Caco-2 (cell line): ENCODE results near the gene KLK15. TPM values are rescaled to one million over a fixed set of nuclear protein-coding genes. Genes with fewer than 3 reads are reported as not detected.

Experiments used
- BruUV-seq: library from RNA; stranded (reverse); fragments of 400-500 nt; replicated peaks from 2 replicates; lab custom pipeline; 2021; lab: Mats Ljungman, UMichigan
- CTCF ChIA-PET: fragments of 300-600 bp; sonication (Branson Sonifier 250); formaldehyde crosslinking; loops from one replicate; lab custom pipeline; 2022; ENCODE audit warnings: antibody characterized with exemption; lab: Charles Lee
- POLR2A ChIA-PET: fragments of 300-600 bp; sonication (Branson Sonifier 250); formaldehyde crosslinking; loops from one replicate; lab custom pipeline; 2022; ENCODE audit warnings: antibody characterized with exemption; lab: Charles Lee
- DNase-seq, 2 experiments: peaks; one replicate each; pipeline versions ENCODE4 v3.0.0 to v3.0.0-alpha.2; 2020 to 2022
- H3K27me3 ChIP-seq: replicated peaks from 2 replicates; pipeline ENCODE4 v1.6.0; 2011; ENCODE audit warnings: low read length; ENCODE audit not compliant: control insufficient read depth, insufficient read depth
- H3K36me3 ChIP-seq: 2 replicates; pipeline ENCODE4 v1.5.1; 2011; ENCODE audit warnings: low read length; ENCODE audit not compliant: control insufficient read depth, insufficient read depth
- H3K4me1 ChIP-seq: fragments of 250-450 bp; sonication (Bioruptor Pico); 2 replicates; pipeline ENCODE4 v1.5.1; 2020; ENCODE audit warnings: mild to moderate bottlenecking
- H3K4me3 ChIP-seq: 2 replicates; pipeline ENCODE4 v1.5.1; 2011; ENCODE audit warnings: low read depth, mild to moderate bottlenecking, control low read depth, low read length
- H3K9me3 ChIP-seq: fragments of 250-450 bp; sonication (Bioruptor Pico); 2 replicates; pipeline ENCODE4 v1.5.1; 2020; ENCODE audit warnings: mild to moderate bottlenecking, moderate library complexity
- H3K27ac Mint-ChIP-seq: one replicate; pipeline ENCODE4 v1.8.0; 2022; ENCODE audit warnings: mixed read lengths; ENCODE audit not compliant: unreplicated experiment
- H3K27me3 Mint-ChIP-seq: one replicate; pipeline ENCODE4 v1.8.0; 2022; ENCODE audit warnings: mixed read lengths; ENCODE audit not compliant: insufficient read depth, unreplicated experiment
- H3K36me3 Mint-ChIP-seq: one replicate; pipeline ENCODE4 v1.8.0; 2022; ENCODE audit warnings: mild to moderate bottlenecking, mixed read lengths; ENCODE audit not compliant: insufficient read depth, unreplicated experiment
- H3K4me1 Mint-ChIP-seq: one replicate; pipeline ENCODE4 v1.8.0; 2022; ENCODE audit warnings: low read depth, mixed read lengths; ENCODE audit not compliant: unreplicated experiment
- H3K4me3 Mint-ChIP-seq: one replicate; pipeline ENCODE4 v1.8.0; 2022; ENCODE audit warnings: mild to moderate bottlenecking, moderate library complexity, mixed read lengths; ENCODE audit not compliant: unreplicated experiment
- H3K9me3 Mint-ChIP-seq: one replicate; pipeline ENCODE4 v1.8.0; 2022; ENCODE audit warnings: mixed read lengths; ENCODE audit not compliant: unreplicated experiment
- intact Hi-C: fragments of 100-400 bp; cut with micrococcal nuclease; formaldehyde crosslinking; loops from one replicate; pipeline ENCODE4 v1.10.0; 2022; ENCODE audit not compliant: unreplicated experiment
- total RNA-seq: library from RNA; stranded (reverse); gene quantifications from 2 replicates; pipeline ENCODE4 v1.2.3, GENCODE V29; 2022
- TF ChIP-seq, protein P1 (sequence below), 2 experiments: fragments of 200-600 bp in 1 of 2; IDR thresholded peaks; 1 replicate in 1 of 2; 2 replicates in 1 of 2; pipeline versions ENCODE4 v1.5.1 to v1.8.0; 2011 to 2022; ENCODE audit warnings: antibody characterized with exemption in 1 of 2, control low read depth in 1 of 2, inconsistent platforms in 1 of 2, low read depth in 1 of 2, low read length in 1 of 2, mild to moderate bottlenecking in 1 of 2, moderate library complexity in 1 of 2; ENCODE audit not compliant: insufficient read depth in 1 of 2, severe bottlenecking in 1 of 2, unreplicated experiment in 1 of 2

Gene KLK15
- total RNA-seq, 1 experiment from 2014 or later = not detected

DNA sequence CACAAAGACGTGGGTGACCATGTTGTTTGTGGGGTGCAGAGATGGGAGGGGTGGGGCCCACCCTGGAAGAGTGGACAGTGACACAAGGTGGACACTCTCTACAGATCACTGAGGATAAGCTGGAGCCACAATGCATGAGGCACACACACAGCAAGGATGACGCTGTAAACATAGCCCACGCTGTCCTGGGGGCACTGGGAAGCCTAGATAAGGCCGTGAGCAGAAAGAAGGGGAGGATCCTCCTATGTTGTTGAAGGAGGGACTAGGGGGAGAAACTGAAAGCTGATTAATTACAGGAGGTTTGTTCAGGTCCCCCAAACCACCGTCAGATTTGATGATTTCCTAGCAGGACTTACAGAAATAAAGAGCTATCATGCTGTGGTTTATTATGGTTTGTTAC, 45.5 kb upstream of the KLK15 start:
- DNase-seq = no peak
- H3K9me3 ChIP-seq = no peaks in the 10 kb centered on the region
- TF ChIP-seq, protein P1, sequence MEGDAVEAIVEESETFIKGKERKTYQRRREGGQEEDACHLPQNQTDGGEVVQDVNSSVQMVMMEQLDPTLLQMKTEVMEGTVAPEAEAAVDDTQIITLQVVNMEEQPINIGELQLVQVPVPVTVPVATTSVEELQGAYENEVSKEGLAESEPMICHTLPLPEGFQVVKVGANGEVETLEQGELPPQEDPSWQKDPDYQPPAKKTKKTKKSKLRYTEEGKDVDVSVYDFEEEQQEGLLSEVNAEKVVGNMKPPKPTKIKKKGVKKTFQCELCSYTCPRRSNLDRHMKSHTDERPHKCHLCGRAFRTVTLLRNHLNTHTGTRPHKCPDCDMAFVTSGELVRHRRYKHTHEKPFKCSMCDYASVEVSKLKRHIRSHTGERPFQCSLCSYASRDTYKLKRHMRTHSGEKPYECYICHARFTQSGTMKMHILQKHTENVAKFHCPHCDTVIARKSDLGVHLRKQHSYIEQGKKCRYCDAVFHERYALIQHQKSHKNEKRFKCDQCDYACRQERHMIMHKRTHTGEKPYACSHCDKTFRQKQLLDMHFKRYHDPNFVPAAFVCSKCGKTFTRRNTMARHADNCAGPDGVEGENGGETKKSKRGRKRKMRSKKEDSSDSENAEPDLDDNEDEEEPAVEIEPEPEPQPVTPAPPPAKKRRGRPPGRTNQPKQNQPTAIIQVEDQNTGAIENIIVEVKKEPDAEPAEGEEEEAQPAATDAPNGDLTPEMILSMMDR (IDR thresholded peaks at IDR 0.05; ENCODE audit: insufficient read depth in 1 of 2, low read depth in 1 of 2, low read length in 1 of 2, severe bottlenecking in 1 of 2, unreplicated experiment in 1 of 2) = no peak
- no peaks in the 10 kb centered on the region for H3K4me1 ChIP-seq
- ChIA-PET POLR2A (no interaction called here), CTCF (interaction anchor here (0.7 kb wide), 1 partner anchor 860 kb away, joined by 5 read pairs; no protein-coding TSS in a partner anchor)
- no peaks in the 10 kb centered on the region for H3K27me3 ChIP-seq
- peaks cover 13% of the 10 kb centered on the region for H3K27me3 Mint-ChIP-seq
- intact Hi-C loops = no loop called here
- H3K9me3 Mint-ChIP-seq = no peaks in the 10 kb centered on the region
- no peaks in the 10 kb centered on the region for H3K36me3 Mint-ChIP-seq
- no peaks in the 10 kb centered on the region for H3K4me1 Mint-ChIP-seq
- H3K4me3 Mint-ChIP-seq = no peak overlapping the region
- H3K36me3 ChIP-seq = no peaks in the 10 kb centered on the region
- H3K27ac Mint-ChIP-seq = no peak overlapping the region
- BruUV-seq = no TSS peak
- H3K4me3 ChIP-seq = no peak overlapping the region

DNA sequence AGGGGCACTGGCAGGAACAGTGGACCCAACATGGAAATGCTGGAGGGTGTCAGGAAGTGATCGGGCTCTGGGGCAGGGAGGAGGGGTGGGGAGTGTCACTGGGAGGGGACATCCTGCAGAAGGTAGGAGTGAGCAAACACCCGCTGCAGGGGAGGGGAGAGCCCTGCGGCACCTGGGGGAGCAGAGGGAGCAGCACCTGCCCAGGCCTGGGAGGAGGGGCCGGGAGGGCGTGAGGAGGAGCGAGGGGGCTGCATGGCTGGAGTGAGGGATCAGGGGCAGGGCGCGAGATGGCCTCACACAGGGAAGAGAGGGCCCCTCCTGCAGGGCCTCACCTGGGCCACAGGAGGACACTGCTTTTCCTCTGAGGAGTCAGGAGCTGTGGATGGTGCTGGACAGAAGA, 44.0 kb upstream of the KLK15 start:
- Histone ChIP-seq H3K27me3 (no peaks in the 10 kb centered on the region), H3K9me3 (no peaks in the 10 kb centered on the region), H3K4me1 (no peaks in the 10 kb centered on the region), H3K4me3 (no peak overlapping the region), H3K36me3 (no peaks in the 10 kb centered on the region)
- no TSS peak for BruUV-seq
- DNase-seq = no peak
- H3K4me3 Mint-ChIP-seq = no peak overlapping the region
- no peak overlapping the region for H3K27ac Mint-ChIP-seq
- no peaks in the 10 kb centered on the region for H3K36me3 Mint-ChIP-seq
- CTCF ChIA-PET = no interaction called here
- H3K9me3 Mint-ChIP-seq = no peaks in the 10 kb centered on the region
- H3K4me1 Mint-ChIP-seq = no peaks in the 10 kb centered on the region
- H3K27me3 Mint-ChIP-seq = peaks cover 14% of the 10 kb centered on the region
- TF ChIP-seq, protein P1 (IDR thresholded peaks at IDR 0.05; ENCODE audit: insufficient read depth in 1 of 2, low read depth in 1 of 2, low read length in 1 of 2, severe bottlenecking in 1 of 2, unreplicated experiment in 1 of 2) = no peak
- intact Hi-C loops = no loop called here
- POLR2A ChIA-PET = no interaction called here

DNA sequence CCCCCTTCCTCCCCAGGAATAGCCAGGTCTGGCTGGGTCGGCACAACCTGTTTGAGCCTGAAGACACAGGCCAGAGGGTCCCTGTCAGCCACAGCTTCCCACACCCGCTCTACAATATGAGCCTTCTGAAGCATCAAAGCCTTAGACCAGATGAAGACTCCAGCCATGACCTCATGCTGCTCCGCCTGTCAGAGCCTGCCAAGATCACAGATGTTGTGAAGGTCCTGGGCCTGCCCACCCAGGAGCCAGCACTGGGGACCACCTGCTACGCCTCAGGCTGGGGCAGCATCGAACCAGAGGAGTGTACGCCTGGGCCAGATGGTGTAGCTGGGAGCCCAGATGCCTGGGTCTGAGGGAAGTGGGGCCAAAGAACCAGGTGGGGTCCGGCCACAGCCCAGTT, 43.1 kb upstream of the KLK15 start:
- POLR2A ChIA-PET = no interaction called here
- CTCF ChIA-PET = no interaction called here
- Mint-ChIP-seq H3K27ac (no peak overlapping the region), H3K36me3 (no peaks in the 10 kb centered on the region), H3K27me3 (peaks cover 15% of the 10 kb centered on the region), H3K4me1 (no peaks in the 10 kb centered on the region), H3K9me3 (no peaks in the 10 kb centered on the region), H3K4me3 (no peak overlapping the region)
- H3K9me3 ChIP-seq = no peaks in the 10 kb centered on the region
- no peaks in the 10 kb centered on the region for H3K27me3 ChIP-seq
- H3K4me1 ChIP-seq = no peaks in the 10 kb centered on the region
- TF ChIP-seq, protein P1 (IDR thresholded peaks at IDR 0.05; ENCODE audit: insufficient read depth in 1 of 2, low read depth in 1 of 2, low read length in 1 of 2, severe bottlenecking in 1 of 2, unreplicated experiment in 1 of 2) = no peak
- H3K4me3 ChIP-seq = no peak overlapping the region
- no peak for DNase-seq
- intact Hi-C loops = no loop called here
- no TSS peak for BruUV-seq
- H3K36me3 ChIP-seq = no peaks in the 10 kb centered on the region
